ENCODE measurements around the gene METAP1D.
A peak's percentile ranks its signal among the peaks of the same experiment; 100 is the strongest.

Gene METAP1D

DNA sequence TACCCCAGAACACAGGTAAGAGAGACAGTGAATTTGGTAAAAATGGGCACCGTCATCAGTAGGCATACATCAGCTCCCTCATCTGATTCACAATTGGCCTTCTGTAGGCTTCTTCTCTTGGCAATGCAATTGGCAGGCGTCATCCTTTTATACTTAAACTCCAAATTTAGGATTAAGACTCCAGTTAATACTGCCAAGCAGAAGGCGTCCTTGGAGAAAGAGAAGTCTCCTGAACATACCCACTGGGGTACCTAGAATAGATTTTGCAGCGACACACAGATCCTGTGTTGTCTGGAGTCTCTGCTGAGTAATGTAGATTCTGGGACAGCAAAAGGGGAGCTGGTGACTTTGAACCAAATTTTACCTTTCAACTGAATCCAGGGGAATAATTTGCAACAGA, 592 bp upstream of the METAP1D start:
- DNase-seq, result peak; percentile 23

GRCh38 chr2:172000696-172001361, 1.1 kb downstream of the METAP1D start:
- no peak for DNase-seq

DNA sequence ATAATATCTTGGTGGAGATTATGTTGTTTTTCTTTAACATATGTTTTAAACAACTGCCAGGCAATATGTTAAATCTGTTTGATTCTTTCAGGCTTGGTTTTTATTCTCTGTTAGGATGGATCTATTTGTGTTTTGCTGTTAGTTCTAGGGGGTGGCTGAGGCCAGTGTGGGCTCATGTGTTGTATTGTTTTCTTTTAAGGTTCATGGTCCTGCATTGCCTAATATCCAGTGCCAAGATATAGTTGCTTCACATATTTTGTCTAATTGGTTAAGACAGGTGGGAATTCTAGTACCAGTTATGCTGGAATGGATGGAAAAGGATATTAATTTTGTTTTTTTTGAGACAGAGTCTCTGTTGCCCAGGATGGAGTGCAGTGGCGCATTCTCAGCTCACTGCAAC, 7.6 kb downstream of the METAP1D start:
- DNase-seq, result no peak

GRCh38 chr2:172009823-172010222, 10.1 kb downstream of the METAP1D start:
- DNase-seq, result no peak

GRCh38 chr2:172011812-172012575, 12.2 kb downstream of the METAP1D start:
- DNase-seq, result no peak

GRCh38 chr2:172012677-172013391, 13.1 kb downstream of the METAP1D start:
- DNase-seq, result peak; percentile 62

GRCh38 chr2:172013396-172013795, 13.6 kb downstream of the METAP1D start:
- peak; percentile 13 for DNase-seq

DNA sequence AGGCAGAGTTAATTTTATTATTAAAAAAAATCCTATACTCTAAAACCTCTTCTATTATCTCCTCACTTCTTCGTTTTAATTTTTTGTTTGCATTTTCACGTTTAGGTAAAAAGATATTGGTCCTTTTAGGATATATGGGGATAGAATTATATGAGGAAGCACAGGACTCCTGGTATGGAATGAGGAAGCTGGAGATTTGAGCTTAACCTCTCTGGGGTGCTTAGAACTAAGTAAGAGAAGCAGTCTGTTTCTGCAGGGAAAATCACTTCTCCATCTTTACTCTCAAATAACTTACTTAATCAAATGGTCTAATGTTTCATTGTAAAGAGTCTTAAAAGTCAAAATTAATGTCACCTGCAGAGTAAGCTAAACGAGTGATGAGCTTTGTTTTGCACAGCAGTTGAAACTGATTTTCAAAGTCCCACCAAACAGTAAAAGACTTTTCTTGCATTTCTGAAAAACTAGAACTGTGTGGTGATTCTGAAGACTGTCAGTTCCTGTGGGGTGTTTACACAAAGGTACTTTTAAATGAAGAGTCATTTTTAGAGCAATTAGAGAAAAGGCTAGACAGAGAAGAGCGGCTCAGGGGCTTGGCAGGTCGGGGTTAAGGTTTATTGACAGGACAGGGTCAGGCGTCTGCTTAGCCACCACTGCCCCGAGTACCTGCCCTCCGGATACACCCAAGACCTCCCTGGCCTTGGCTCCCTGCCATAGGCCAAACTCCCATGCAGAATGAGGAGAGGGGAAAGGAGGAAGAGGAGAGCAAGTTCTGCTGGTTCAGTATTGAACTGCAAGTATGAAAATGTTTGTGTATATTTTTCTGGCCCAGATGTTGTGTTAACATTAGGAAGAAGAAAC, 21.6 kb downstream of the METAP1D start:
- DNase-seq, result no peak

DNA sequence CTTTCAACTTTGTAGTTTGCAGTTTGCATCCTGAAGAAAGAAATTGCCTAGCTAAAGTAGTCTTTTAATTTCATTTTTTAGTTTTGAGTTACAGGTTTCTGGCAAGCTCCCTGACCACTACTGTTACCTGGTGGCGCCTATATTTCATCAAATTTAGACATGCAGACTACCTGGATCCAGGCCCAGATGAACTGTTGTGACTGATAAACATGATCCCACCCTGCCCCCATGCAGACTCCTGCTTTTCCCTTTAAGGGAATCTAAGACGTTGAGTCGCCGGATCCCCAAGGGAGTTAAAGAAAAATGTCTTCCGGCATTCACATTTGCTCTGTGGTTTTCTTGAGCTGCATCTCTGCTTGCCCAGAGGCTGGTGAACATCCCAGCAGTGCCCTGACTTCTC, 22.2 kb downstream of the METAP1D start:
- no peak for DNase-seq

DNA sequence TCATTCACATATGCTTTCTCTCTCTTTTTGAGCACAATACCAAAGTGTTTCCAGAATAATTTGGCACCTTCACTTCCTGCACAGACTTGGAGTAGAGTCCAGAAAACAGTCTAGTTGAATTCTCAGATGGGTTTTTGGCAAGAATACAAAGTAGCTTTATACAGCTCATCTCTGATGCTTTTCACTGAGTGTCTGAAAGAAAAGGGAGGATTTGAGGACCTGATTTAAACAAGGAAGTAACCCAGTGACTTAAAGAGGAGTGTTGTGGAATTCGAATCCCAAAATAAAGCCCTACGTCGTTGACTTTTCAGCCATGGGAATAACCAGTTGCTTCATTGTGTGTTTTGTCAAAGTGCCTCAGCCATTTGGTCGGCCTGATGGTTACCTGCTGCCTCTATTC, 31.8 kb downstream of the METAP1D start:
- DNase-seq, result no peak

- DNase-seq, result no peak
Observed at GRCh38 chr2:172038121-172038520, 38.4 kb downstream of the METAP1D start.

DNA sequence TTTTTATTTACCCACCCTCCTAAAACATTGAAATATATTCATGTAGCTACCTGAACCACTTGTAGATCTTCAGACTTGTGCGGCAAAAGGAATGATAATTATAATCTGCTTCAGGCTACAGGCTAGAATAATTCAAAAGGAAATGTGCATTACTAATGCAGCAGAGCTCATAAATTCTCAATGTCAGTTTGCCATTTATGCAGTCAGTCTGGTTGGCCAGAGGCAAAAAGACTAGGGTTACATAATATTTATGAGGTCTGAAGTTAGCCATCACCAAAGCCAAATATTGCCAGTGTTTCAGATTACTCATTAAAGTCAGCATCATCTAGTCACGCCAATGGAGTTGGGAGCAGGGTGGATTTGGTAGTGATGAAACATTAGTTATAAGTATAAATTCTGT, 38.9 kb downstream of the METAP1D start:
- DNase-seq, result no peak

- no peak for DNase-seq
Observed at GRCh38 chr2:172039011-172039704, 39.4 kb downstream of the METAP1D start.

DNA sequence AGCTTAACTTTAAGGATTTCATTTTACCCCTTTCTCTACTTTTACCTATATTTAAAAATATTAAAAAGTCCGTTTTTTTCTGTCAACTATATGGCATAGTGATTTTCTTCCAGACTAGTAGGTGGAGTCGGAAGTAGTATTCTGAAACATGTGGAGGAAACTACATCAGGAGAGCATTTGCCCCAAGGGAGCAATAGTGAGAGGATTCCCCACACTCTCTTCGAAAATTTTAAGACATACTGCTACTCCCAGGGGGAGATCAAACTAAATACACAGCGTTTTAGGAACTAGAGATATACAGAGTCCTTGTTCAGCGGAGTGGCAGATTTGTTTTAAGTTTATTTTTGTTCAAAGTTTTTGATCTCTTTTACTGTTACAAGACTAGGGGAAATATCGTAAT, 40.6 kb downstream of the METAP1D start:
- no peak for DNase-seq

GRCh38 chr2:172046080-172046678, 46.4 kb downstream of the METAP1D start:
- no peak for DNase-seq

DNA sequence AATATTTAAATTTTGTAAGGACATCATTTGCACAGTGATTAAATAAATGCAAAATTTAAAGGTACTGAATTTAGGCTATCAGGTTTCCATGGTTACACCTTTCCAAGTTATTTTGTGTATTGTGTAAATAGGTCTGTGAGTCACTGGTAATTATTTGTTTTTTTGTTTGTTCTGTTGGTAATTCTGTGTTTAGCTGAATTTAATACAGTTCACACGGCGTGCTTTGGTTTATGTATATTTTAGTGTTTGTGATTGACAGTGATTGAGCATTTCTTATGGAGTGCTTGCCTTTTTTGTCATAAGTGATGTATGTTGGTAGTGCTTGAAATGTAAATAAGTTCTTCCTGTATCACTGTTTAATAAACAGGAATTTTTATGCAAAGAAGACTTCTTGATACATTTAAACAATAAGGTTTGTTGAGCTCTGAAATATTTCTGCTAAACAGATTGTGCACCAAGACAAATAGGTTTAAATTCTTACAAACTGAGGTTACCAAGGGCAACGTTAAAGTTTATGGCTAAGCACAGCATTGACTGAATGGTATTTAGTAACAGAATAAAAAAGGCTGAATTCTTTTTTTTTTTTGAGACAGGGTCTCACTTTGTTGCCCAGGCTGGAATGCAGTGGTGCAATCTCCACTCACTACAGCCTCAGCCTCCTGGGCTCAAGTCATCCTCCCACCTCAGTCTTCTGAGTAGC, 47.3 kb downstream of the METAP1D start:
- no peak for DNase-seq

- no peak for DNase-seq
Observed at GRCh38 chr2:172047566-172048507, 48.1 kb downstream of the METAP1D start.

DNA sequence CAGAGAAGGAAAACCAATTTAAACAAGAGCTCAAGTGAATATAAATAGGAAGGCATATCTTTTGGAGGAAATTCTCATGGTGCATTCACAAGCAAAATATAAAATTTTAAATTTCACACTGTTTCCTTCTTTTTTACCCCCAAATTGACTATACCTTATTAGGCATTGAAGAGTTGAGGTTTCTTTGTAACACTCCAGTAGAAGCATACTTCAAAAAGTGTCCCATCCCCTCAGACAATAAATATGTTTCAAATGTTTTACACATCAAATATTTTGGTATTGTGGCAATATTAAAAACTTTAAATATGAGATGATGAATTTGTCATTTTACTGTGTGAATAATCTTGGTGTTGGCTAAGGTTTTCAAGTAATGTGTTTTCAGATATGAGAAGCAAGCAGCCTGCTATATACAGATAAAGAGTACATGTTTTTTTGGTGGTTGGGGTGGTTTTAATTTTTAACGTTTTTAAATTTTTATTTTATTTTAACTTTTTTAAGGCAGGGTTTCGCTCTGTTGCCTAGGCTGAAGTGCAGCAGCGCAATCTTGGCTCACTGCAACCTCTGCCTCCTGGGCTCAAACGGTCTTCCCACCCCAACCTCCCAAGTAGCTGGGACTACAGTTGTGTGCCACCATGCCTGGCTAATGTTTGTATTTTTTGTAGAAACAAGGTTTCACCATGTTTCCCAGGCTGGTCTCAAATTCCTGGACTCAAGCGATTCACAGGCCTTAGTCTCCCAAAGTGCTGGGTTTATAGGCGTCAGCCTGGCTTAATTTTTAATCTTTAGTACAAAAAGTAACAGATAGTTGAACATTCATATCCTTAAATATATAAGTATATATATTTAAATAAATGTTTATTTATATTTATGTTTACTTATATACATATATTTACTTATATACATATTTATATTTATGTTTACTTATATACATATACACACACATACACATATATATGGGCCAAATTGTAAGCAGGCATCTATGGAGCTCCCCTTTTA, 49.1 kb downstream of the METAP1D start:
- DNase-seq, result no peak
